ENCODE results near the gene AMY2A. TPM values are rescaled to one million over a fixed set of nuclear protein-coding genes. Genes with fewer than 3 reads are reported as not detected.
"Not testable (repeated sequence)": the region's sequence is repeated elsewhere in the genome, so short reads cannot be mapped to it uniquely, and the experiment has no call there.

AMY2A gene
- total and polyA plus RNA-seq, 11 donors = 0.21 to 1.9 (median 0.71) TPM; not detected in 7

DNA sequence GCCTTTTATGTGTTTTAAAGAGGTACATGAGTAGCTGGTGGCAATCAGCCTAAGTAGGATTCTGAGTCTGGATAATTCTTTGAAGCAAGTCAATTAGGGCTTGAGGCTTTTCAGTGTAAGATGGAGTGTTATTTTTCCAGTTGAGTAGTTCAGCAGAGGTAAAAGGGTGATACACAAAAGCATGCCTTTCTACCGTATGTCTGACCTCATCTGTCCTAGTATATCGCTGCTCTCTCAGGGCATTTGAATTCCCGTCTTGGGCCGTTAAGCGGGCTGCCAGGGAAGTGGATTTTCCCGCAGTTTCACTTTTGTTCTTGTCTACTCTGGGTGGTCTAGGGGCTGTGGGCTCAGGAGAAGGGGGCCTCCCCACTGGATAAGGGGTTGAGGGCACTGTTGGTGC, 36.9 kb downstream of the AMY2A start:
- H3K27me3 ChIP-seq; H3K36me3 ChIP-seq; DNase-seq; H3K9me3 ChIP-seq; H3K27ac ChIP-seq; H3K4me3 ChIP-seq; H3K4me1 ChIP-seq; intact Hi-C loops (cut with DNase I): not testable (repeated sequence)
- no CpG with 5 or more reads among the region's 6 CpGs for WGBS, 4 donors
- ATAC-seq = peak in 2 of 4 donors; percentile 22 to 30

DNA sequence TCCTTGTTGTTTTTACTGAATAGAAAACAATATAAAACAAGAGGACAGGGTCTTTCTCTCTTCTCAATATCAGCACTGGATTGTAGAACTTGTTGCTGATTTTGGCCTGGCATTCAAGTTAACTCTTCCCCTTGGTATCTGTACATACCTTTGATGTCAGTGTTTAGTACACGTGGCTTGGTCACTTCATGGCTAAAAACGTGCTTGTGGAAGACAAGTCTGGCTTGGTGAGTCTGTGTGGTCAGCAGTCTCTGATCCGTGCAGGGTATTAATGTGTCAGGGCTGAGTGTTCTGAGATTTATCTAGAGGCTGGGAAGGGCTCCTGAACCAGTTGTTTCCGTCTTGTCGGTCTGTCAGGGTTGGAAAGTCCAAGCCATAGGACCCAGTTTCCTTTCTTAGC, 38.2 kb downstream of the AMY2A start, which contains the start of gene AMY1A:
Gene AMY1A (plus strand): TSS at position 301 of the 400 bp plus-strand sequence. CDS start 571 bp downstream, outside the sequence.
- not testable (repeated sequence) for H3K4me3 ChIP-seq, ATAC-seq

More for the DNA sequence above, 38.2 kb downstream of the AMY2A start, which contains the start of gene AMY1A:
- H3K9me3 ChIP-seq; intact Hi-C loops (cut with DNase I); H3K36me3 ChIP-seq; H3K4me1 ChIP-seq; H3K27me3 ChIP-seq; DNase-seq; H3K27ac ChIP-seq: not testable (repeated sequence)
- WGBS, 4 donors = no CpG with 5 or more reads among the region's 5 CpGs

Other genes with a start within 250 kb of the AMY2A start
- 10 to 100 TPM in 8 of 9 donors, 1 to 10 TPM in 1; 9.5 to 30.9 (median 16.9) TPM for gene RNPC3, start 91.7 kb upstream of the AMY2A start, total RNA-seq
- gene RNPC3, start 91.7 kb upstream of the AMY2A start, polyA plus RNA-seq = 10 to 100 TPM in 1 of 2 donors, 1 to 10 TPM in 1; 8.6 to 12.4 TPM
- 10 to 100 TPM; 13.5 to 33.4 (median 22.6) TPM for gene AMY2B, start 45.8 kb upstream of the AMY2A start, total RNA-seq
- 10 to 100 TPM in 1 of 2 donors, 1 to 10 TPM in 1; 4.4 to 28.5 TPM for gene AMY2B, start 45.8 kb upstream of the AMY2A start, polyA plus RNA-seq
- gene AMY1A, start 38.3 kb downstream of the AMY2A start, total RNA-seq = not detected
- not detected for gene AMY1A, start 38.3 kb downstream of the AMY2A start, polyA plus RNA-seq
- not detected for gene AMY1B, start 78.8 kb downstream of the AMY2A start, total RNA-seq
- gene AMY1B, start 78.8 kb downstream of the AMY2A start, polyA plus RNA-seq = not detected
- gene AMY1C, start 132.5 kb downstream of the AMY2A start, total RNA-seq = not detected
- not detected for gene AMY1C, start 132.5 kb downstream of the AMY2A start, polyA plus RNA-seq

Measured in heart left ventricle (tissue), 16 donors.